Panc1 (cell line): ENCODE measurements around the gene MEA1. TPM values are rescaled to one million over a fixed set of nuclear protein-coding genes. Genes with fewer than 3 reads are reported as not detected.

Source experiments
- ATAC-seq: fragments of 200-7000 bp; cut with Tn5 transposase; 2 replicates; pipeline ENCODE4 v1.9.1; 2020; ENCODE audit warnings: mild to moderate bottlenecking, moderate library complexity
- BruUV-seq: library from RNA; stranded (reverse); fragments of 400-500 nt; replicated peaks from 2 replicates; lab custom pipeline; 2021; lab: Mats Ljungman, UMichigan
- CTCF ChIA-PET: fragments of 300-600 bp; sonication (Branson Sonifier 250); formaldehyde crosslinking; loops from one replicate; lab custom pipeline; 2022; ENCODE audit warnings: antibody characterized with exemption; lab: Charles Lee
- POLR2A ChIA-PET: fragments of 300-600 bp; sonication (Branson Sonifier 250); formaldehyde crosslinking; loops from one replicate; lab custom pipeline; 2022; ENCODE audit warnings: antibody characterized with exemption; lab: Charles Lee
- DNase-seq: peaks from one replicate; pipeline ENCODE4 v3.0.0-alpha.2; 2010; ENCODE audit warnings: low read depth, low spot score
- H3K27ac ChIP-seq: 2 replicates; pipeline ENCODE4 v1.5.1; 2011; ENCODE audit warnings: mild to moderate bottlenecking, low read length, inconsistent platforms
- H3K27me3 ChIP-seq: fragments of 200-500 bp; sonication (Bioruptor generic); 2 replicates; pipeline ENCODE4 v1.6.0; 2014; ENCODE audit warnings: low read length, inconsistent platforms; ENCODE audit not compliant: control insufficient read depth, insufficient read depth
- H3K36me3 ChIP-seq: fragments of 200-500 bp; sonication (Bioruptor generic); 2 replicates; pipeline ENCODE4 v1.5.1; 2014; ENCODE audit warnings: inconsistent platforms, mild to moderate bottlenecking, low read length, moderate library complexity; ENCODE audit not compliant: control insufficient read depth, insufficient read depth
- H3K4me1 ChIP-seq: 2 replicates; pipeline ENCODE4 v1.5.1; 2011; ENCODE audit warnings: inconsistent platforms, mild to moderate bottlenecking, low read length, moderate library complexity; ENCODE audit not compliant: control insufficient read depth, insufficient read depth
- H3K4me3 ChIP-seq, 2 experiments: 2 replicates each; pipeline ENCODE4 v1.5.1; 2011 to 2012; ENCODE audit warnings: low read depth in 2 of 2, low read length in 2 of 2, mild to moderate bottlenecking in 2 of 2, inconsistent platforms in 1 of 2, moderate library complexity in 1 of 2
- H3K9me3 ChIP-seq: fragments of 200-500 bp; sonication (Bioruptor generic); 2 replicates; pipeline ENCODE4 v1.5.1; 2014; ENCODE audit warnings: low read depth, mild to moderate bottlenecking, inconsistent platforms, low read length, moderate library complexity; ENCODE audit not compliant: control insufficient read depth, insufficient read depth
- POLR2AphosphoS5 ChIP-seq: IDR thresholded peaks from 2 replicates; pipeline ENCODE4 v1.6.1; 2012; ENCODE audit warnings: mild to moderate bottlenecking, low read depth, low read length, moderate library complexity
- REST ChIP-seq, 2 experiments: IDR thresholded peaks; 2 replicates each; pipeline ENCODE4 v1.6.1; 2011 to 2012; ENCODE audit warnings: low read depth in 2 of 2, control low read depth in 1 of 2, low read length in 1 of 2, mild to moderate bottlenecking in 1 of 2, moderate library complexity in 1 of 2; ENCODE audit not compliant: insufficient read depth in 1 of 2
- SIN3A ChIP-seq: IDR thresholded peaks from 2 replicates; pipeline ENCODE4 v1.6.1; 2012; ENCODE audit warnings: low read depth, mild to moderate bottlenecking, low read length, moderate library complexity, borderline replicate concordance; ENCODE audit not compliant: insufficient read depth
- TCF7L2 ChIP-seq: IDR thresholded peaks from 2 replicates; pipeline ENCODE4 v1.6.1; 2011; ENCODE audit warnings: mild to moderate bottlenecking, low read depth, low read length, inconsistent platforms
- in situ Hi-C: cut with HindIII; loops from 2 replicates; pipeline ENCODE4 v1.10.0; 2016; ENCODE audit warnings: low sequenced_read_pairs, low pct_unique_long_range_greater_than_20kb
- intact Hi-C: fragments of 100-400 bp; cut with micrococcal nuclease; formaldehyde crosslinking; loops from one replicate; pipeline ENCODE4 v1.10.0; 2022; ENCODE audit not compliant: unreplicated experiment
- total RNA-seq: library from RNA; stranded (reverse); gene quantifications from one replicate; pipeline ENCODE4 v1.2.1, GENCODE V29; 2021; ENCODE audit not compliant: unreplicated experiment
- TF ChIP-seq, protein P1 (sequence below): fragments of 450-650 bp; IDR thresholded peaks from 2 replicates; pipeline ENCODE4 v1.5.1; 2017; ENCODE audit warnings: mild to moderate bottlenecking

MEA1 gene
- total RNA-seq, 1 experiment from 2014 or later = 111 TPM

GRCh38 chr6:43054206-43054943 is 40.6 kb upstream of the MEA1 start:
- H3K27ac ChIP-seq = peak overlapping the region; percentile 87
- no peak for ATAC-seq
- H3K36me3 ChIP-seq = peaks cover 5% of the 10 kb centered on the region; the same call in 1 of the 2 replicates
- no TSS peak for BruUV-seq
- TF ChIP-seq, protein P1, sequence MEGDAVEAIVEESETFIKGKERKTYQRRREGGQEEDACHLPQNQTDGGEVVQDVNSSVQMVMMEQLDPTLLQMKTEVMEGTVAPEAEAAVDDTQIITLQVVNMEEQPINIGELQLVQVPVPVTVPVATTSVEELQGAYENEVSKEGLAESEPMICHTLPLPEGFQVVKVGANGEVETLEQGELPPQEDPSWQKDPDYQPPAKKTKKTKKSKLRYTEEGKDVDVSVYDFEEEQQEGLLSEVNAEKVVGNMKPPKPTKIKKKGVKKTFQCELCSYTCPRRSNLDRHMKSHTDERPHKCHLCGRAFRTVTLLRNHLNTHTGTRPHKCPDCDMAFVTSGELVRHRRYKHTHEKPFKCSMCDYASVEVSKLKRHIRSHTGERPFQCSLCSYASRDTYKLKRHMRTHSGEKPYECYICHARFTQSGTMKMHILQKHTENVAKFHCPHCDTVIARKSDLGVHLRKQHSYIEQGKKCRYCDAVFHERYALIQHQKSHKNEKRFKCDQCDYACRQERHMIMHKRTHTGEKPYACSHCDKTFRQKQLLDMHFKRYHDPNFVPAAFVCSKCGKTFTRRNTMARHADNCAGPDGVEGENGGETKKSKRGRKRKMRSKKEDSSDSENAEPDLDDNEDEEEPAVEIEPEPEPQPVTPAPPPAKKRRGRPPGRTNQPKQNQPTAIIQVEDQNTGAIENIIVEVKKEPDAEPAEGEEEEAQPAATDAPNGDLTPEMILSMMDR = no peak
- TF ChIP-seq TCF7L2 = no peak
- no peak for TF ChIP-seq REST (IDR thresholded peaks at IDR 0.05; ENCODE audit: insufficient read depth in 1 of 2, low read depth in 2 of 2, low read length in 1 of 2)
- no peak for TF ChIP-seq SIN3A
- no peak for TF ChIP-seq POLR2AphosphoS5
- ChIA-PET POLR2A (interaction anchor here (0.7 kb wide), 2 partner anchors 42 to 71 kb away, joined by 3 to 6 read pairs; no protein-coding TSS in a partner anchor), CTCF (no interaction called here)
- peak overlapping the region; percentile 67 to 73 for H3K4me3 ChIP-seq
- no peaks in the 10 kb centered on the region for H3K9me3 ChIP-seq
- H3K4me1 ChIP-seq = peaks cover 25% of the 10 kb centered on the region
- no peak for DNase-seq
- intact Hi-C loops (no loop called here), in situ Hi-C loops (no loop called here)
- H3K27me3 ChIP-seq = no peaks in the 10 kb centered on the region

DNA sequence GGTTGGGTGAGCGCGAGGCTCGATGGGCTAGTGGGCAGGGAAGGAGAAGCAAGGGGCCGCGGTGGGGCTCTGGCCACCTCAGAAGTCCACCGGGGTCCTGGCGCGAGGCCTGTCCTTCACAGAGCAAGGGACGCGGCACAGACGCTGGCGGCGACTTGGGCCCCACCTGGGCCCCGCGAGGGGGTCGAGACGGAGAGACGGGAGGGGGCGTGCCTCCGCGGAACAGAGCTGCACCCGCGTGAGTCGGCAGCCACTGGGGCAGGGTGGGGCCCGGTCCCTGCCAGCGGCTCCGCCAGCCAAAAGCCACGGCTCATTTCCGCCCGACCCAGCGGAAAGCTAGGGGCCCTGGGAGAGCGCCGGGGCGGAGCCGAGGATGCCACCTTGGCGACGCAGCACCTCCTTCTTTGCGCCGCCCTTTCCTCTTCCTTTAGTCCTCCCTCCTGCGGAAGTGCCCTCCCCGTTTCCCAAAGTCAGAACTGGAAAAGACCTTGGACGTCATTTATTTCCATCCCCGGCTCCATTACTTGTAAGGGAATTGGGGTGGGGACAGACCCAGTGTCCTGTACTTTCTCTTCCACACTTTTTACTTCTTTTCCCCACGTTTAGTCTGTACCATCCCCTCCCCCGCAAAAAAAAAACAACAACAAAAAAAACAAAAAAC is 39.9 kb upstream of the MEA1 start, which contains the start of gene CUL7:
CUL7 (minus strand) TSS at position 307 of the 661 bp plus-strand sequence. CDS start 1,063 bp downstream, outside the sequence.
- BruUV-seq = no TSS peak
- Histone ChIP-seq H3K9me3 (no peaks in the 10 kb centered on the region), H3K27me3 (no peaks in the 10 kb centered on the region), H3K27ac (peak within 1 kb of the TSS; percentile 87), H3K4me1 (peaks cover 25% of the 10 kb centered on the region), H3K4me3 (peak within 1 kb of the TSS; percentile 67 to 73), H3K36me3 (peaks cover under 1% of the 10 kb centered on the region; the same call in 1 of the 2 replicates)
- DNase-seq (peak; percentile 66), ATAC-seq (peak; percentile 98)
- intact Hi-C loops (no loop called here), in situ Hi-C loops (no loop called here)
- CTCF ChIA-PET = no interaction called here
- TF ChIP-seq TCF7L2 = no peak
- peak in 1 of 2 experiments; percentile 38; a peak in 1 of 4 replicates for TF ChIP-seq REST (IDR thresholded peaks at IDR 0.05; ENCODE audit: insufficient read depth in 1 of 2, low read depth in 2 of 2, low read length in 1 of 2)
- peak; percentile 87; the same call in 1 of the 2 replicates for TF ChIP-seq SIN3A
- TF ChIP-seq, protein P1 = no peak
- TF ChIP-seq POLR2AphosphoS5 = peak; percentile 97
- POLR2A ChIA-PET = interaction anchor here (0.5 to 0.7 kb wide), 3 partner anchors 20 to 72 kb away, joined by 3 to 6 read pairs (median 5); no protein-coding TSS in a partner anchor
